ENCODE measurements around the gene RGS1.

The RGS1 gene

DNA sequence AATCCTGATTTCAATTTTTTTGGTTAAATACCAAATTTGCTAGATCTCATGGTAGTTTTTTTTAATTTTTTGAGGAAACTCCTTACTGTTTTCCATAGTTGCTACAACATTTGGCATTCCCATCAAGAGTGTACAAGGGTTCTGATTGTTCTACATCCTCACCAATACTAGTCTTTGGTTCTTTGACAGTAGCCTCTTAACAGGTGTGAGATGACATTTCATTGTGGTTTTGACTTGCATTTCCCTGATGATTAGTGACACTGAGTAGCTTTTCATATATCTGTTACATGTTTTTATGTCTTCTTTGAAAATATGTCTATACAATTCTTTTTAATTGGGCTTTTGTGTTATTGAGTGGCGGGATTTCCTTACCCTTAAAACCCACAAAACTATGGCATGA is 39.5 kb downstream of the RGS1 start:
- no peak for DNase-seq

DNA sequence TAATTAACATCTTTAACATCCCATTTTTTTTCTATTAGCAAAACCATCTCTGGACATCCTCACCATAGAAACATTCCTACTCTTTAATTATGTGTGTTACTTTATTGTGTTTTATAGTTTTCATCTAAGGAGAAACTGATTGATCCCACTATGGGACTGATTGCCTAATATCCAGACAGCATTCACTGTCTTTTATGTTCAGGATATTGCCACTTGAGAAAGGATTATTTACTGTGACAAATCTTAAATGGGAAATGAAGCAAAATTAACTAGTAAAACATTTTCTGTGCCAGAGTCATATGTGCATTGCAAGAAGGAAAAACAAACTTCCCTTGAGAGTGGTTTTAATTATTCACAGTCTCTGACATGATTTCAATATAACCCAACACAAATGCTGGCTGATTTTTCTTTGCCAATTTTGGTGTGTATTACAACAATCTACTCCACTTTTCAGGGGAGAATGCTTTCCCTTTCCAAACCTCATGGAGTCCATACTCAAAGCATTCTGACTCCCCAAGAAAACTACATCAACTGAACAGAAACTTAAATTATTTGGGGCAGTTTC is 44.6 kb downstream of the RGS1 start:
- no peak for DNase-seq

DNA sequence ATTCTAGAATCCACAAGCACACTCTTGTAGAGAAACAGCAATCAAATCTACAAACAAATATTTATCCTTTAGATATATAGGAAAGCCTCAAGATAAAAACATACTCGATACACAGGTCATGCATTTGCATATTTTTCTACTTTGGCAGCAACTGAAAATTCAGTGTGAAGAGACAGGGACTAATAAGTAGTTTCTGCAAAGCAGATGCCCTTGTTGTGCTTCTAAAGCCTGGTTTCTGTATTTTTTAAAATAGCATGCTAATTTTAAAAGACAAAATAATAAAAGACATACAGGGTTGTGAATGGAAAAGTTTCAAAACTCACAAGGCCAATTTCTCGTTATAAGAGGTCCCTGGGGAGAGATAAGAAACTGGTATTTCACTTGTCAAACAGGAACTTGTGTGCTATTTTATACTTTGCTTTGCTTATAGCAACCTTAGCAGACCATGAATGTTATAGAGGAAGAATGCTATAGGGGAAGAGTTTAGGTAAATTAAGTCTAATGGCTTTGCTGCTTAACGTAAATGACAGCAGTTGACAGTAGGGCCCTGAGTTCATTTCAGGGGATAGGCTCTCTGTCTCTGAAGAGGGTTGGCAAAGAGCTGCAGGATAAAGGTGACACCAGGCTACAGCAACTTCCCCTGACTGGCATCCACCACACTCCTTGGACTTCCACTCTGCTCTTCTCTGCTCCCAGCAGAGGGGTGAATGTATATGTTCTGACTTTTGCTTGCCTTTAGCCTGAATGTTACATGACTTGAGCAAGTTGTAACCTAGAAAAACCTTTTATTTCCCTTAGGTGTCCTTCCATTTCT is 51.0 kb downstream of the RGS1 start:
- DNase-seq: no peak

DNA sequence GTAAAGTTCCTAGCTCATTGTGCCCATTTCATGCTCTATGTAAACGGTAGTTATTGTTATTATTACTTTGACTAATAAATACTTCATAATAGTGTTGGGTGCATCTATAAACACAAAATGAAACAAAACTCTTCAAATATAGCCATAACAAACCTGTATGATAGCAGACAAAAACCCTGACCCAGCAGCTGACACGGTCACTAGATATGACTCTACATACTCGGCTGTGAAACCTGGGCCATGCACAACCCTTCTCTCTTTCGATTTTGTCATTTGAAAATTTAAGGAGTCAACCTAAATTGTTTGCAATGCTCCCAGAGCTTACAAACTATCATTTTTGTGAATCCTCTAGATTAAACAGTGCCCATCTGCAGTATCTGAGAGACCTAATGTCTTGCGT is 52.3 kb downstream of the RGS1 start:
- DNase-seq: no peak

DNA sequence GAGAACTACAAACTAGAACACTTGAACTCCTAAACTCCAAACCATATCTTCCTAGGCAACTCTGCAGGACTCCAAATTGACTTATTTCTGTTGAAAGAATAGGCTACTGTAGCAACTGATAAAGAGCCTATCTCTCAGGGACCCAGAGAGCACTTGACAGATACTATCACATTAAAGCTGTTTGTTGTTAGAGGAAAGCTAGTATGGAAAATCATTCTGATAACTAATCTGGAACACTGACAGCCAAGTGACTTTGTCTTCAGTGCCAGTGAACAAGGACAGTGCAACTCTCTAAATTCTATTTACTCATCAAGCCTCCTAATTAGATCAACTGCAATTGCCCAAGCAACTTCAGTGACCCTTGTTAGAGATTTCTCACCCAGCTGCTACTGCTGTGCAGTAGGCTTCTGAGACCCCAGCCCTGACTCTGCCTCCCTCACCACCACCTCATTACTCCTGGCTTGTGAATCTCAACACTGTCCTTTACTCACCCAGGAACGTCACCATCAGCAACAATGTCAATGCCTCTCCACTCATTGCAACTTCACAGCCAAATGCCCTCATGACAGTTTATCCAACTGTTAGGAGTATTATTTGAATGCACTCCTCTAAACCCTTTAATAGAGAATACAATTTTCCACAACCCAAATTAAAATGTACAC is 53.0 kb downstream of the RGS1 start:
- no peak for DNase-seq

DNA sequence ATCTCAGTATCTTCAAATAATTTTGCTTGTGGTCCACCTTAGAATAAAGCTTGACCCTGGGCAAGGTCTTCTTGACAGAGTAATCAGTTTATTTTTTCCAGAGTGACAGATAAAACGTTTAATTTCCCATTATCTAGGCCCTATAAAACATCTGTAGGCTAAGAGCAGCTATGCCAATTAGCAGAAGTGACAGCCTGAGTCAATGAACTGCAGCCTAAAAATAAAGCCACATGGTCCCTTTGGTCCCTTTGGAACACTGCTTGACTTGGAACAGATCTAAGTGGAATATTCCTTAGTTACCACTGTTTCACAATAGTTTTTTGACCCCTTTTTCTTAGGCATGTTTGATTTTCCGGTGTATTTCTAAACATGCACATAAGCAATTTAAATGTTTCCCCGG is 54.0 kb downstream of the RGS1 start:
- no peak for DNase-seq
